ENCODE results near the gene ZNF425.
A peak's percentile ranks its signal among the peaks of the same experiment; 100 is the strongest.
"Not testable (repeated sequence)": the region's sequence is repeated elsewhere in the genome, so short reads cannot be mapped to it uniquely, and the experiment has no call there.

Gene ZNF425

GRCh38 chr7:149150981-149151380, 24.9 kb upstream of the ZNF425 start:
- H3K27me3 ChIP-seq (ENCODE audit: control insufficient read depth, insufficient read depth, low read length): no peaks in the 10 kb centered on the region
- no peak overlapping the region for H3K9ac ChIP-seq (ENCODE audit: low read length)

GRCh38 chr7:149147752-149148653, 21.9 kb upstream of the ZNF425 start:
- H3K36me3 ChIP-seq (ENCODE audit: control insufficient read depth, insufficient read depth, low read length): peaks cover 19% of the 10 kb centered on the region
- no peaks in the 10 kb centered on the region for H3K27me3 ChIP-seq (ENCODE audit: control insufficient read depth, insufficient read depth, low read length)
- no peaks in the 10 kb centered on the region for H3K9me3 ChIP-seq (ENCODE audit: control insufficient read depth, insufficient read depth, low read depth, low read length)
- H3K27ac ChIP-seq (ENCODE audit: low read depth, low read length): peak overlapping the region; percentile 95
- H3K9ac ChIP-seq (ENCODE audit: low read length): peak overlapping the region; percentile 96
- peak overlapping the region; percentile 88 for H3K4me3 ChIP-seq (ENCODE audit: low read depth, low read length)
- H3K4me1 ChIP-seq (ENCODE audit: control insufficient read depth, insufficient read depth, low read length): peaks cover 43% of the 10 kb centered on the region

More at GRCh38 chr7:149150981-149151380, 24.9 kb upstream of the ZNF425 start:
- H3K27ac ChIP-seq (ENCODE audit: low read depth, low read length): no peak overlapping the region
- H3K9me3 ChIP-seq (ENCODE audit: control insufficient read depth, insufficient read depth, low read depth, low read length): no peaks in the 10 kb centered on the region
- peaks cover 47% of the 10 kb centered on the region for H3K36me3 ChIP-seq (ENCODE audit: control insufficient read depth, insufficient read depth, low read length)
- no peak overlapping the region for H3K4me3 ChIP-seq (ENCODE audit: low read depth, low read length)
- peaks cover 21% of the 10 kb centered on the region for H3K4me1 ChIP-seq (ENCODE audit: control insufficient read depth, insufficient read depth, low read length)

GRCh38 chr7:149147072-149147751, 21.1 kb upstream of the ZNF425 start, which contains the start of gene ZNF398:
Gene ZNF398 (plus strand): TSS chr7:149147453. CDS start chr7:149147743, 290 bp downstream.
- no peaks in the 10 kb centered on the region for H3K9me3 ChIP-seq (ENCODE audit: control insufficient read depth, insufficient read depth, low read depth, low read length)
- H3K27me3 ChIP-seq (ENCODE audit: control insufficient read depth, insufficient read depth, low read length): no peaks in the 10 kb centered on the region
- peak within 1 kb of the TSS; percentile 95 for H3K27ac ChIP-seq (ENCODE audit: low read depth, low read length)
- peak within 1 kb of the TSS; percentile 88 for H3K4me3 ChIP-seq (ENCODE audit: low read depth, low read length)
- H3K4me1 ChIP-seq (ENCODE audit: control insufficient read depth, insufficient read depth, low read length): peaks cover 44% of the 10 kb centered on the region
- peak within 1 kb of the TSS; percentile 96 for H3K9ac ChIP-seq (ENCODE audit: low read length)
- peaks cover 13% of the 10 kb centered on the region for H3K36me3 ChIP-seq (ENCODE audit: control insufficient read depth, insufficient read depth, low read length)

DNA sequence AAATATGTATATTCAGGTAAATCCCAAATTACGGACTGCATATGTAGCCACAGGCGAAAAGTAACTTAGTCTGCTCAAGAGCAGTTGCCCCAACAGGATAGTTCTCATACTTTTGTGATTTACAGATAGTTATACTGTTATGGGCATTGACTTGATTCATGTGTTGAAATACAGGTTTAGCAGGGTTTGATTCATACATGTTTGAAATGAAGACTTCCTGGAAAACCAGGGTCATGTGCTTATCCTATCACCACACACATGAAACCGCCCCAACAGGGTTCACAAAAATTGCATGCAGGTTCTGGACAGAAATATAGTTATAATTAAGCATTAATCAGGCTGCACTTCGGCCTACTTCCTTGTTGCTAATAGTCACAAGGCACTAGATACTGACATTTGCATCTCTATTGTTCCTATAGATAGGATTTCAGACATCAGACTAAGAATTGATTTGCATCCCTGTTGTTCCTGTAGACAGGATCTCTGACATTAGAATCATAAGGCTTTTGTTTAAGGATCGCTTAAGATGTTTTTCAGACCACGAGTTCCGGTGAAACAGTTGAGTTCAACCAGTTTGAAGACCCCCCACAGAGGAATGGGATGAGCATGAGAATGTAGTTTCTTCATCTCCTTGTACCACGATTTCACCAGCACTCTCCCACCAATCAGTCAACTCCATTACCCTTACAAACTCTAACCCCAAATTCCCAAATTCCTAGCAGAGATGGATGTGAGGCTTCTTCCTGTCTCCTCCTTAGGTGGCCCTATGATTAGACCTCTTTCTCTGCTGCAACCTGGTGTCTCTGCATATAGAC, 19.1 kb upstream of the ZNF425 start:
- peak overlapping the region; percentile 95 for H3K27ac ChIP-seq (ENCODE audit: low read depth, low read length)
- peaks cover 6% of the 10 kb centered on the region; the same call in 1 of the 2 replicates for H3K36me3 ChIP-seq (ENCODE audit: control insufficient read depth, insufficient read depth, low read length)
- H3K9me3 ChIP-seq (ENCODE audit: control insufficient read depth, insufficient read depth, low read depth, low read length): no peaks in the 10 kb centered on the region
- peak overlapping the region; percentile 96 for H3K9ac ChIP-seq (ENCODE audit: low read length)
- H3K4me3 ChIP-seq (ENCODE audit: low read depth, low read length): peak overlapping the region; percentile 88
- no peaks in the 10 kb centered on the region for H3K27me3 ChIP-seq (ENCODE audit: control insufficient read depth, insufficient read depth, low read length)
- peaks cover 35% of the 10 kb centered on the region for H3K4me1 ChIP-seq (ENCODE audit: control insufficient read depth, insufficient read depth, low read length)

- not testable (repeated sequence) for H3K27me3 ChIP-seq (ENCODE audit: control insufficient read depth, insufficient read depth, low read length); H3K9me3 ChIP-seq (ENCODE audit: control insufficient read depth, insufficient read depth, low read depth, low read length); H3K36me3 ChIP-seq (ENCODE audit: control insufficient read depth, insufficient read depth, low read length)
- H3K4me1 ChIP-seq (ENCODE audit: control insufficient read depth, insufficient read depth, low read length): peaks cover 28% of the 10 kb centered on the region
- peak overlapping the region; percentile 95 for H3K27ac ChIP-seq (ENCODE audit: low read depth, low read length)
- peak overlapping the region; percentile 96 for H3K9ac ChIP-seq (ENCODE audit: low read length)
- peak overlapping the region; percentile 88 for H3K4me3 ChIP-seq (ENCODE audit: low read depth, low read length)
Measured at GRCh38 chr7:149144436-149144922, 18.4 kb upstream of the ZNF425 start.

- peaks cover 27% of the 10 kb centered on the region for H3K4me1 ChIP-seq (ENCODE audit: control insufficient read depth, insufficient read depth, low read length)
- H3K9me3 ChIP-seq (ENCODE audit: control insufficient read depth, insufficient read depth, low read depth, low read length): no peaks in the 10 kb centered on the region
Measured at GRCh38 chr7:149141893-149142292, 15.8 kb upstream of the ZNF425 start.

DNA sequence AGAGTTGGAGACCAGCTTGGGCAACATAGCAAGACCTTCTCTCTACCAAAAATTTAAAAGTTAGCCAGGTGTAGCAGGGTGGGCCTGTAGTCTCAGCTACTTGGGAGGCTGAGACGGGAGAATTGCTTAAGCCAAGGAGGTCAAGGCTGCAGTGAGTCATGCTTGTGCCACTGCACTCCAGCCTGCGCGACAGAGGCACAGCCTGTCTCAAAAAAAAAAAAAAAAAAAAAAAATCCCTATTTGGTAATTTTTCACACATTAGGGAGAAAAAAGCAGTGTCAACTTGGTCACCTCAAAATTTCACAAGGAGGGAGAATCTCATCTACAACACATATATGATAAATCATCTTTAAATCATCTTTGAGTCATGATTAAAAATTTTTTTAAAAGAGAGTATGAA, 14.7 kb upstream of the ZNF425 start:
- H3K36me3 ChIP-seq (ENCODE audit: control insufficient read depth, insufficient read depth, low read length): no peaks in the 10 kb centered on the region
- no peaks in the 10 kb centered on the region for H3K9me3 ChIP-seq (ENCODE audit: control insufficient read depth, insufficient read depth, low read depth, low read length)
- H3K4me3 ChIP-seq (ENCODE audit: low read depth, low read length): no peak overlapping the region
- no peak overlapping the region for H3K9ac ChIP-seq (ENCODE audit: low read length)
- H3K4me1 ChIP-seq (ENCODE audit: control insufficient read depth, insufficient read depth, low read length): peaks cover 22% of the 10 kb centered on the region
- H3K27ac ChIP-seq (ENCODE audit: low read depth, low read length): no peak overlapping the region
- no peaks in the 10 kb centered on the region for H3K27me3 ChIP-seq (ENCODE audit: control insufficient read depth, insufficient read depth, low read length)

More at GRCh38 chr7:149141893-149142292, 15.8 kb upstream of the ZNF425 start:
- no peak overlapping the region for H3K4me3 ChIP-seq (ENCODE audit: low read depth, low read length)
- H3K27ac ChIP-seq (ENCODE audit: low read depth, low read length): no peak overlapping the region
- H3K36me3 ChIP-seq (ENCODE audit: control insufficient read depth, insufficient read depth, low read length): no peaks in the 10 kb centered on the region
- H3K9ac ChIP-seq (ENCODE audit: low read length): no peak overlapping the region
- H3K27me3 ChIP-seq (ENCODE audit: control insufficient read depth, insufficient read depth, low read length): no peaks in the 10 kb centered on the region

GRCh38 chr7:149136118-149136517, 10.0 kb upstream of the ZNF425 start:
- H3K27ac ChIP-seq (ENCODE audit: low read depth, low read length): no peak overlapping the region
- H3K9ac ChIP-seq (ENCODE audit: low read length): no peak overlapping the region
- no peak overlapping the region for H3K4me3 ChIP-seq (ENCODE audit: low read depth, low read length)
- peaks cover 5% of the 10 kb centered on the region for H3K9me3 ChIP-seq (ENCODE audit: control insufficient read depth, insufficient read depth, low read depth, low read length)
- H3K27me3 ChIP-seq (ENCODE audit: control insufficient read depth, insufficient read depth, low read length): no peaks in the 10 kb centered on the region
- H3K36me3 ChIP-seq (ENCODE audit: control insufficient read depth, insufficient read depth, low read length): peaks cover 24% of the 10 kb centered on the region
- no peaks in the 10 kb centered on the region for H3K4me1 ChIP-seq (ENCODE audit: control insufficient read depth, insufficient read depth, low read length)

GRCh38 chr7:149133028-149133710, 7.0 kb upstream of the ZNF425 start:
- H3K4me3 ChIP-seq (ENCODE audit: low read depth, low read length): no peak overlapping the region
- H3K27ac ChIP-seq (ENCODE audit: low read depth, low read length): no peak overlapping the region
- H3K36me3 ChIP-seq (ENCODE audit: control insufficient read depth, insufficient read depth, low read length): peaks cover 37% of the 10 kb centered on the region
- no peak overlapping the region for H3K9ac ChIP-seq (ENCODE audit: low read length)
- H3K4me1 ChIP-seq (ENCODE audit: control insufficient read depth, insufficient read depth, low read length): peaks cover 3% of the 10 kb centered on the region
- H3K27me3 ChIP-seq (ENCODE audit: control insufficient read depth, insufficient read depth, low read length): no peaks in the 10 kb centered on the region
- peaks cover 15% of the 10 kb centered on the region for H3K9me3 ChIP-seq (ENCODE audit: control insufficient read depth, insufficient read depth, low read depth, low read length)

GRCh38 chr7:149130572-149131198, 4.6 kb upstream of the ZNF425 start:
- Histone ChIP-seq H3K9me3 (ENCODE audit: control insufficient read depth, insufficient read depth, low read depth, low read length) (peaks cover 15% of the 10 kb centered on the region), H3K4me3 (ENCODE audit: low read depth, low read length) (no peak overlapping the region), H3K27ac (ENCODE audit: low read depth, low read length) (no peak overlapping the region), H3K9ac (ENCODE audit: low read length) (no peak overlapping the region), H3K4me1 (ENCODE audit: control insufficient read depth, insufficient read depth, low read length) (peaks cover 10% of the 10 kb centered on the region), H3K36me3 (ENCODE audit: control insufficient read depth, insufficient read depth, low read length) (peaks cover 37% of the 10 kb centered on the region), H3K27me3 (ENCODE audit: control insufficient read depth, insufficient read depth, low read length) (no peaks in the 10 kb centered on the region)
